ENCODE measurements around the gene COX6A2.

DNA sequence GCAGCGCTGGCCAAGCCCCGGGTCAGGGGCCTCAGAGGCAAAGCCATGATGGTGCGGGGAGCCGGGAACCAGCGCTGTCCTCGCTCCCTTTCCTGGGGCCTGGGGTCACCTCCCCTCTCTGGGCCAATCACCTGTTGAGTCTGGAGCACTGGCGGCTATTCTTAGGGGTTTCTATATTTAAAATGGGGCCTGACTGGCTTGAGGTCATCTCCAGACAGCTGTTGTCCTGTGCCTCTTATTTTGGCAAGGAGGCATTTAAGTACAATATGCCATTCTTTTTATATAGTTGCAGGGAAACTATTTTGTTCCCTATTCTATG lies at the start of gene COX6A2:
- TF ChIP-seq POLR2A (IDR thresholded peaks at IDR 0.05; ENCODE audit: low read depth, low read length) (no peak), POLR2AphosphoS5 (IDR thresholded peaks at IDR 0.05; ENCODE audit: low read depth, low read length) (no peak), TAF1 (IDR thresholded peaks at IDR 0.05; ENCODE audit: borderline replicate concordance, low read depth, low read length) (no peak)

Data from GM12892 (cell line).